Lower leg skin (tissue), 3 donors: ENCODE results near the gene B4GALNT4.

Experiments used
- CTCF ChIP-seq, 3 donors: fragments of 450-650 bp; IDR thresholded peaks; one replicate each; pipeline ENCODE4 v1.5.1; 2016; ENCODE audit warnings: antibody characterized with exemption in 3 of 3, mild to moderate bottlenecking in 3 of 3, moderate library complexity in 2 of 3
- POLR2A ChIP-seq, 2 donors: fragments of 450-650 bp; IDR thresholded peaks; one replicate each; pipeline ENCODE4 v1.6.1; 2016 to 2017; ENCODE audit warnings: antibody characterized with exemption in 2 of 2, mild to moderate bottlenecking in 1 of 2, moderate library complexity in 1 of 2

- TF ChIP-seq CTCF (IDR thresholded peaks at IDR 0.05), result no peak
- TF ChIP-seq POLR2A (IDR thresholded peaks at IDR 0.05), result no peak
Measured at GRCh38 chr11:325796-326591, 43.3 kb upstream of the B4GALNT4 start.
